ENCODE data around the gene DEPP1.

DNA sequence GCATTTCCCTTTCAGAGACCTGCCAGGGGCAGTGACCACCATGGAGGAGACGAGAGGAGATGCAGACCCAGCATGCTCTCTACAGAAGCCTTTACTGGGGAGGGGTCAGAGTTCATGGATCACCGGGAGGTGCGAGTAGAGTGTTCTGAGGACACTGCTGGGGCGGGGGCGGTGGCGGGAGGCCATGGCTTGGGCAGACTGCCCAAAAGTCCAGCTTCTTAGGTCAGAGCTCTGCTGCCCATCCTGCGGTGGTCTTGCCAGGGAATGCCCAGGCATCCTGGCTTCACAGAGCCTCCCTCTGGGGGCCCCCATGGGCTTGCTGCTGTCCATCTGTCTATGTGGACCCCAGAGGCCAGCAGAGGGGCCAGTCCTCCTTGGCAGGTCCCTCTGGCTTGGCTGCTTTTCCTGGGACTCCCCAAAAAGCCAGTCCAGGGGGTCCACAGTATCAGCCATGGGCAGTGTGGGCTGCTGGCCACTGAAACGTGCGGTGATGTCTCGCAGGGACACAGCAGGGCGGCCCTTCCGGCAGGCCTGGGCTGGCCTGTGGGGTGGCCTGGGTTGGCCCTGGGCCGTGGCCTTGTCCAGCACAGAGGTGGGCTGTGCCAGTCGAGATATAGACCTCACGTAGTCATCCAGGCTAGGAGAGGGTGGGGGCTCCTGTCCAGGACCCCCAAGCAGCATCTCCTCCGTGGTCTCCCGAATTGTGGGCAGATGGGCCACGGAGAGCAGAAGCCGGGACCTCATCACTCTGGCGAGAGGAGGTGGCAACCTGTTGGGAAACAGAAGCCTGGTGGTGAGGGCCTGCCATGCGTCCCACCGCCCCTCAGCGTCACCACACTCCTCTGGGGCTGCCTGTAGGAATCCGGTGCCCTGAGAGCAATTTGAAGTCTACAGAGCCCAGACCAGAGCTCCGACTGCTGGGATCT, 1.1 kb downstream of the DEPP1 start:
- TF ChIP-seq, protein P1, sequence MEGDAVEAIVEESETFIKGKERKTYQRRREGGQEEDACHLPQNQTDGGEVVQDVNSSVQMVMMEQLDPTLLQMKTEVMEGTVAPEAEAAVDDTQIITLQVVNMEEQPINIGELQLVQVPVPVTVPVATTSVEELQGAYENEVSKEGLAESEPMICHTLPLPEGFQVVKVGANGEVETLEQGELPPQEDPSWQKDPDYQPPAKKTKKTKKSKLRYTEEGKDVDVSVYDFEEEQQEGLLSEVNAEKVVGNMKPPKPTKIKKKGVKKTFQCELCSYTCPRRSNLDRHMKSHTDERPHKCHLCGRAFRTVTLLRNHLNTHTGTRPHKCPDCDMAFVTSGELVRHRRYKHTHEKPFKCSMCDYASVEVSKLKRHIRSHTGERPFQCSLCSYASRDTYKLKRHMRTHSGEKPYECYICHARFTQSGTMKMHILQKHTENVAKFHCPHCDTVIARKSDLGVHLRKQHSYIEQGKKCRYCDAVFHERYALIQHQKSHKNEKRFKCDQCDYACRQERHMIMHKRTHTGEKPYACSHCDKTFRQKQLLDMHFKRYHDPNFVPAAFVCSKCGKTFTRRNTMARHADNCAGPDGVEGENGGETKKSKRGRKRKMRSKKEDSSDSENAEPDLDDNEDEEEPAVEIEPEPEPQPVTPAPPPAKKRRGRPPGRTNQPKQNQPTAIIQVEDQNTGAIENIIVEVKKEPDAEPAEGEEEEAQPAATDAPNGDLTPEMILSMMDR (IDR thresholded peaks at IDR 0.05; ENCODE audit: extremely low read depth in 1 of 2, insufficient read depth in 1 of 2, low read depth in 1 of 2, low read length in 2 of 2): no peak
- TF ChIP-seq POLR2A (IDR thresholded peaks at IDR 0.05; ENCODE audit: low read depth, low read length) (no peak), EZH2 (IDR thresholded peaks at IDR 0.05; ENCODE audit: borderline replicate concordance, low read depth, low read length, severe bottlenecking) (no peak)
